ENCODE data around the gene HOXB4.

Gene HOXB4

GRCh38 chr17:48587276-48588073 lies 9.3 kb upstream of the HOXB4 start:
- Histone ChIP-seq H2AFZ (ENCODE audit: insufficient read depth, low read length, poor library complexity) (no peak overlapping the region), H3K9me3 (ENCODE audit: insufficient read depth, low read depth, low read length) (no peaks in the 10 kb centered on the region), H3K23ac (ENCODE audit: low read length) (no peak overlapping the region), H3K4me1 (ENCODE audit: control insufficient read depth in 1 of 2, insufficient read depth in 2 of 2, low read length in 2 of 2) (peaks cover 27 to 42% of the 10 kb centered on the region in 2 experiments), H3K27me3 (ENCODE audit: insufficient read depth, low read length) (peaks cover 3% of the 10 kb centered on the region), H3K79me2 (ENCODE audit: control insufficient read depth, insufficient read depth, low read length, poor library complexity) (no peaks in the 10 kb centered on the region), H2BK5ac (ENCODE audit: low read depth, low read length, poor library complexity) (no peak overlapping the region), H2BK12ac (ENCODE audit: low read length) (peak overlapping the region; percentile 15), H3K18ac (ENCODE audit: low read length) (no peak overlapping the region), H3K79me1 (ENCODE audit: low read length) (peaks cover 5% of the 10 kb centered on the region), H2BK120ac (ENCODE audit: insufficient read depth, low read length, poor library complexity) (peak overlapping the region; percentile 11), H3K27ac (ENCODE audit: low read depth, low read length) (no peak overlapping the region), H4K12ac (ENCODE audit: low read depth, low read length) (no peak overlapping the region), H3K36me3 (ENCODE audit: control insufficient read depth in 1 of 2, insufficient read depth in 2 of 2, low read length in 2 of 2) (no peaks in the 10 kb centered on the region), H3K4ac (ENCODE audit: low read depth, low read length) (no peak overlapping the region), H3K9ac (ENCODE audit: low read length) (no peak overlapping the region), H3K14ac (ENCODE audit: low read length) (no peak overlapping the region), H4K8ac (ENCODE audit: low read depth, low read length) (peak overlapping the region; percentile 12), H4K91ac (ENCODE audit: low read depth, low read length) (peak overlapping the region; percentile 49), H2AK5ac (ENCODE audit: low read length) (peak overlapping the region; percentile 18), H3K4me3 (ENCODE audit: low read depth, low read length) (no peak overlapping the region), H3K4me2 (ENCODE audit: low read length) (no peak overlapping the region)
- no peak for DNase-seq
- no CpG with 5 or more reads among the region's 5 CpGs for WGBS (ENCODE audit: extremely low coverage, insufficient coverage, insufficient read length)

GRCh38 chr17:48586355-48587258 lies 8.5 kb upstream of the HOXB4 start:
- Histone ChIP-seq H3K4me1 (ENCODE audit: control insufficient read depth in 1 of 2, insufficient read depth in 2 of 2, low read length in 2 of 2) (peaks cover 33 to 42% of the 10 kb centered on the region in 2 experiments), H3K18ac (ENCODE audit: low read length) (peak overlapping the region; percentile 15), H4K12ac (ENCODE audit: low read depth, low read length) (no peak overlapping the region), H4K91ac (ENCODE audit: low read depth, low read length) (peak overlapping the region; percentile 49), H3K27me3 (ENCODE audit: insufficient read depth, low read length) (peaks cover 3% of the 10 kb centered on the region), H3K9ac (ENCODE audit: low read length) (no peak overlapping the region), H3K23ac (ENCODE audit: low read length) (no peak overlapping the region), H3K36me3 (ENCODE audit: control insufficient read depth in 1 of 2, insufficient read depth in 2 of 2, low read length in 2 of 2) (no peaks in the 10 kb centered on the region), H3K4me2 (ENCODE audit: low read length) (peak overlapping the region; percentile 64), H2BK5ac (ENCODE audit: low read depth, low read length, poor library complexity) (no peak overlapping the region), H2AK5ac (ENCODE audit: low read length) (peak overlapping the region; percentile 29), H3K79me2 (ENCODE audit: control insufficient read depth, insufficient read depth, low read length, poor library complexity) (peaks cover 2% of the 10 kb centered on the region), H3K79me1 (ENCODE audit: low read length) (peaks cover 11% of the 10 kb centered on the region), H4K8ac (ENCODE audit: low read depth, low read length) (peak overlapping the region; percentile 32), H2AFZ (ENCODE audit: insufficient read depth, low read length, poor library complexity) (peak overlapping the region; percentile 35), H3K4ac (ENCODE audit: low read depth, low read length) (no peak overlapping the region), H3K9me3 (ENCODE audit: insufficient read depth, low read depth, low read length) (no peaks in the 10 kb centered on the region), H2BK12ac (ENCODE audit: low read length) (peak overlapping the region; percentile 47), H3K14ac (ENCODE audit: low read length) (no peak overlapping the region), H3K4me3 (ENCODE audit: low read depth, low read length) (no peak overlapping the region), H2BK120ac (ENCODE audit: insufficient read depth, low read length, poor library complexity) (peak overlapping the region; percentile 24), H3K27ac (ENCODE audit: low read depth, low read length) (no peak overlapping the region)
- WGBS (ENCODE audit: extremely low coverage, insufficient coverage, insufficient read length), result no CpG with 5 or more reads among the region's 34 CpGs
- DNase-seq, result no peak

GRCh38 chr17:48584223-48584741 lies 6.1 kb upstream of the HOXB4 start:
- no peaks in the 10 kb centered on the region for H3K36me3 ChIP-seq (ENCODE audit: control insufficient read depth in 1 of 2, insufficient read depth in 2 of 2, low read length in 2 of 2)
- no CpG with 5 or more reads among the region's 2 CpGs for WGBS (ENCODE audit: extremely low coverage, insufficient coverage, insufficient read length)
- H3K4me1 ChIP-seq (ENCODE audit: control insufficient read depth in 1 of 2, insufficient read depth in 2 of 2, low read length in 2 of 2), result peaks cover 28 to 34% of the 10 kb centered on the region in 2 experiments
- no peak overlapping the region for H2AK5ac ChIP-seq (ENCODE audit: low read length)
- H2BK12ac ChIP-seq (ENCODE audit: low read length), result no peak overlapping the region
- H3K9me3 ChIP-seq (ENCODE audit: insufficient read depth, low read depth, low read length), result no peaks in the 10 kb centered on the region
- no peak overlapping the region for H3K18ac ChIP-seq (ENCODE audit: low read length)
- no peak overlapping the region for H4K91ac ChIP-seq (ENCODE audit: low read depth, low read length)
- no peak overlapping the region for H3K23ac ChIP-seq (ENCODE audit: low read length)
- no peak overlapping the region for H2BK120ac ChIP-seq (ENCODE audit: insufficient read depth, low read length, poor library complexity)
- H3K79me2 ChIP-seq (ENCODE audit: control insufficient read depth, insufficient read depth, low read length, poor library complexity), result peaks cover 2% of the 10 kb centered on the region
- no peak overlapping the region for H2BK5ac ChIP-seq (ENCODE audit: low read depth, low read length, poor library complexity)
- no peak overlapping the region for H3K27ac ChIP-seq (ENCODE audit: low read depth, low read length)
- H3K4ac ChIP-seq (ENCODE audit: low read depth, low read length), result no peak overlapping the region
- peaks cover 9% of the 10 kb centered on the region for H3K79me1 ChIP-seq (ENCODE audit: low read length)
- no peak overlapping the region for H3K4me3 ChIP-seq (ENCODE audit: low read depth, low read length)
- no peak overlapping the region for H3K9ac ChIP-seq (ENCODE audit: low read length)
- no peak overlapping the region for H2AFZ ChIP-seq (ENCODE audit: insufficient read depth, low read length, poor library complexity)
- no peak overlapping the region for H4K12ac ChIP-seq (ENCODE audit: low read depth, low read length)
- H3K4me2 ChIP-seq (ENCODE audit: low read length), result peak overlapping the region; percentile 16
- H4K8ac ChIP-seq (ENCODE audit: low read depth, low read length), result no peak overlapping the region
- no peak for DNase-seq
- H3K27me3 ChIP-seq (ENCODE audit: insufficient read depth, low read length), result peaks cover 3% of the 10 kb centered on the region
- H3K14ac ChIP-seq (ENCODE audit: low read length), result no peak overlapping the region

- Histone ChIP-seq H2BK12ac (ENCODE audit: low read length) (no peak overlapping the region), H3K9ac (ENCODE audit: low read length) (no peak overlapping the region), H3K4me3 (ENCODE audit: low read depth, low read length) (no peak overlapping the region), H3K27ac (ENCODE audit: low read depth, low read length) (no peak overlapping the region), H3K4me1 (ENCODE audit: control insufficient read depth in 1 of 2, insufficient read depth in 2 of 2, low read length in 2 of 2) (peaks cover 30 to 36% of the 10 kb centered on the region in 2 experiments), H3K9me3 (ENCODE audit: insufficient read depth, low read depth, low read length) (no peaks in the 10 kb centered on the region), H4K8ac (ENCODE audit: low read depth, low read length) (no peak overlapping the region), H2AK5ac (ENCODE audit: low read length) (no peak overlapping the region), H3K23ac (ENCODE audit: low read length) (no peak overlapping the region), H2AFZ (ENCODE audit: insufficient read depth, low read length, poor library complexity) (no peak overlapping the region), H2BK5ac (ENCODE audit: low read depth, low read length, poor library complexity) (no peak overlapping the region), H3K4ac (ENCODE audit: low read depth, low read length) (no peak overlapping the region), H3K79me2 (ENCODE audit: control insufficient read depth, insufficient read depth, low read length, poor library complexity) (peaks cover 2% of the 10 kb centered on the region), H4K12ac (ENCODE audit: low read depth, low read length) (no peak overlapping the region), H3K18ac (ENCODE audit: low read length) (no peak overlapping the region), H3K27me3 (ENCODE audit: insufficient read depth, low read length) (peaks cover 3% of the 10 kb centered on the region), H2BK120ac (ENCODE audit: insufficient read depth, low read length, poor library complexity) (no peak overlapping the region), H3K36me3 (ENCODE audit: control insufficient read depth in 1 of 2, insufficient read depth in 2 of 2, low read length in 2 of 2) (no peaks in the 10 kb centered on the region), H3K4me2 (ENCODE audit: low read length) (no peak overlapping the region), H3K14ac (ENCODE audit: low read length) (no peak overlapping the region), H4K91ac (ENCODE audit: low read depth, low read length) (no peak overlapping the region), H3K79me1 (ENCODE audit: low read length) (peaks cover 10% of the 10 kb centered on the region)
- DNase-seq, result no peak
- WGBS (ENCODE audit: extremely low coverage, insufficient coverage, insufficient read length), result no CpG with 5 or more reads among the region's 3 CpGs
These were observed 5.6 kb upstream of the HOXB4 start for GRCh38 chr17:48583708-48584222.

Data from trophoblast cell (in vitro differentiated cells and primary cell).